H1 (cell line): Measurements from ENCODE around the gene BUD23. TPM values are rescaled to one million over a fixed set of nuclear protein-coding genes. Genes with fewer than 3 reads are reported as not detected.

ENCODE experiments used
- CTCF ChIA-PET: fragments of 300-600 bp; sonication (Branson Sonifier 250); formaldehyde crosslinking; loops from one replicate; lab custom pipeline; 2021; ENCODE audit not compliant: partially characterized antibody; lab: Charles Lee
- POLR2A ChIA-PET: fragments of 300-600 bp; sonication (Branson Sonifier 250); formaldehyde crosslinking; loops from one replicate; lab custom pipeline; 2021; ENCODE audit warnings: inconsistent platforms; ENCODE audit not compliant: partially characterized antibody; lab: Charles Lee
- DNase-seq, 2 experiments: peaks; one replicate each; pipeline versions ENCODE4 v3.0.0 to v3.0.0-alpha.2; 2010 to 2022; ENCODE audit warnings: low spot score in 2 of 2, low read depth in 1 of 2, mixed read lengths in 1 of 2
- FAIRE-seq: peaks from 2 replicates; lab custom pipeline; 2011; peaks lifted over from hg19 to GRCh38; lab: Jason Lieb, UNC
- H2AFZ ChIP-seq: 2 replicates; pipeline ENCODE4 v1.8.1; 2012; ENCODE audit warnings: low read length, inconsistent platforms
- H2AK5ac ChIP-seq: 2 replicates; pipeline ENCODE4 v1.6.1; 2013; ENCODE audit warnings: low read depth, low read length
- H2BK120ac ChIP-seq: replicated peaks from 2 replicates; pipeline ENCODE3; 2013; ENCODE audit warnings: low read depth, low read length, inconsistent platforms
- H2BK12ac ChIP-seq: 2 replicates; pipeline ENCODE4 v1.6.1; 2013; ENCODE audit warnings: low read depth, low read length
- H2BK15ac ChIP-seq: 2 replicates; pipeline ENCODE4 v1.6.1; 2013; ENCODE audit warnings: low read length
- H2BK20ac ChIP-seq: 2 replicates; pipeline ENCODE4 v1.6.1; 2013; ENCODE audit warnings: low read length
- H2BK5ac ChIP-seq: 2 replicates; pipeline ENCODE4 v1.6.1; 2013; ENCODE audit warnings: low read depth, low read length
- H3K14ac ChIP-seq: 2 replicates; pipeline ENCODE4 v1.6.1; 2013; ENCODE audit warnings: inconsistent platforms; ENCODE audit not compliant: insufficient read length
- H3K18ac ChIP-seq: 2 replicates; pipeline ENCODE4 v1.6.1; 2013; ENCODE audit warnings: low read length; ENCODE audit errors: extremely low read depth
- H3K23ac ChIP-seq: 2 replicates; pipeline ENCODE4 v1.6.1; 2013; ENCODE audit warnings: inconsistent platforms; ENCODE audit not compliant: insufficient read length
- H3K23me2 ChIP-seq: 2 replicates; pipeline ENCODE4 v1.6.1; 2013; ENCODE audit warnings: low read depth, low read length
- H3K27ac ChIP-seq: 2 replicates; pipeline ENCODE4 v1.6.1; 2011; ENCODE audit warnings: low read depth, low read length, inconsistent platforms
- H3K27me3 ChIP-seq, 4 experiments: replicated peaks in 1 of 4; 1 replicate in 1 of 4; 2 replicates in 3 of 4; pipeline versions ENCODE4 v1.6.1 to v1.8.1; 2011 to 2013; ENCODE audit warnings: low read length in 3 of 4, mild to moderate bottlenecking in 3 of 4, inconsistent platforms in 2 of 4, mixed read lengths in 2 of 4, moderate library complexity in 1 of 4; ENCODE audit not compliant: control insufficient read depth in 3 of 4, insufficient read depth in 3 of 4; ENCODE audit errors: extremely low read depth in 1 of 4
- H3K36me3 ChIP-seq, 4 experiments: 2 replicates each; pipeline versions ENCODE4 v1.6.1 to v1.8.1; 2011 to 2013; ENCODE audit warnings: mild to moderate bottlenecking in 4 of 4, low read length in 3 of 4, moderate library complexity in 2 of 4, control low read depth in 1 of 4, inconsistent platforms in 1 of 4; ENCODE audit not compliant: insufficient read depth in 4 of 4, control insufficient read depth in 2 of 4
- H3K4ac ChIP-seq: replicated peaks from 2 replicates; pipeline ENCODE3; 2013; ENCODE audit warnings: low read length, low read depth, mixed read lengths, inconsistent platforms; ENCODE audit not compliant: insufficient read length
- H3K4me1 ChIP-seq, 4 experiments: replicated peaks in 1 of 4; 1 replicate in 1 of 4; 2 replicates in 3 of 4; pipeline versions ENCODE4 v1.6.1 to v1.8.1; 2011 to 2013; ENCODE audit warnings: low read length in 3 of 4, inconsistent platforms in 2 of 4, mixed read lengths in 1 of 4; ENCODE audit not compliant: insufficient read depth in 4 of 4, control insufficient read depth in 3 of 4
- H3K4me2 ChIP-seq, 2 experiments: 2 replicates each; pipeline versions ENCODE4 v1.6.1 to v1.8.1; 2011 to 2013; ENCODE audit warnings: low read depth in 2 of 2, low read length in 2 of 2, control low read depth in 1 of 2, inconsistent platforms in 1 of 2, mild to moderate bottlenecking in 1 of 2; ENCODE audit not compliant: insufficient read depth in 1 of 2
- H3K4me3 ChIP-seq, 4 experiments: fragments of 200-600, 300-600 bp in 1 of 4; sonication (generic), shearing (Covaris generic), sonication (Bioruptor Twin) in 1 of 4; 2 replicates each; pipeline versions ENCODE4 v1.5.1 to v1.8.1; 2011 to 2016; ENCODE audit warnings: low read length in 4 of 4, low read depth in 3 of 4, control low read depth in 2 of 4, inconsistent platforms in 2 of 4, mild to moderate bottlenecking in 2 of 4, mixed read lengths in 1 of 4, moderate library complexity in 1 of 4; ENCODE audit not compliant: insufficient read depth in 2 of 4; ENCODE audit errors: extremely low read depth in 1 of 4
- H3K56ac ChIP-seq: replicated peaks from 2 replicates; pipeline ENCODE3; 2013; ENCODE audit warnings: low read depth, mild to moderate bottlenecking, mixed read lengths, low read length, inconsistent platforms; ENCODE audit not compliant: insufficient read length
- H3K79me1 ChIP-seq: 2 replicates; pipeline ENCODE4 v1.6.1; 2013; ENCODE audit warnings: low read depth, low read length, control low read depth
- H3K79me2 ChIP-seq, 2 experiments: 2 replicates each; pipeline versions ENCODE4 v1.6.1 to v1.8.1; 2012 to 2013; ENCODE audit warnings: low read length in 2 of 2, mild to moderate bottlenecking in 2 of 2, inconsistent platforms in 1 of 2; ENCODE audit not compliant: insufficient read depth in 2 of 2, control insufficient read depth in 1 of 2
- H3K9ac ChIP-seq, 4 experiments: replicated peaks in 1 of 4; 1 replicate in 1 of 4; 2 replicates in 3 of 4; pipeline versions ENCODE4 v1.6.1 to v1.8.1; 2011 to 2013; ENCODE audit warnings: low read depth in 3 of 4, low read length in 3 of 4, control low read depth in 2 of 4, mild to moderate bottlenecking in 2 of 4, moderate library complexity in 2 of 4, inconsistent platforms in 1 of 4; ENCODE audit errors: extremely low read depth in 1 of 4
- H3K9me3 ChIP-seq, 2 experiments: 2 replicates each; pipeline versions ENCODE4 v1.6.1 to v1.8.1; 2012 to 2013; ENCODE audit warnings: mild to moderate bottlenecking in 2 of 2, moderate library complexity in 2 of 2, control low read depth in 1 of 2, inconsistent platforms in 1 of 2, low read depth in 1 of 2, low read length in 1 of 2, mixed read lengths in 1 of 2; ENCODE audit not compliant: insufficient read depth in 2 of 2
- H4K20me1 ChIP-seq, 2 experiments: replicated peaks in 1 of 2; 2 replicates each; pipeline versions ENCODE3 to v1.8.1; 2011 to 2013; ENCODE audit warnings: inconsistent platforms in 2 of 2, low read length in 2 of 2, mild to moderate bottlenecking in 1 of 2; ENCODE audit not compliant: insufficient read depth in 2 of 2, control insufficient read depth in 1 of 2
- H4K5ac ChIP-seq: 2 replicates; pipeline ENCODE4 v1.6.1; 2013; ENCODE audit warnings: low read length, low read depth, mixed read lengths, inconsistent platforms; ENCODE audit not compliant: insufficient read length
- H4K8ac ChIP-seq: 2 replicates; pipeline ENCODE4 v1.8.0; 2013; ENCODE audit warnings: mild to moderate bottlenecking, moderate library complexity, low read length, inconsistent platforms; ENCODE audit not compliant: insufficient read depth; ENCODE audit errors: extremely low read depth
- H4K91ac ChIP-seq: replicated peaks from 2 replicates; pipeline ENCODE3; 2013; ENCODE audit warnings: low read length, mixed read lengths, inconsistent platforms; ENCODE audit not compliant: insufficient read length
- RNF2 ChIP-seq: fragments of 200-900, 300-1000 bp; sonication (generic); IDR thresholded peaks from 2 replicates; pipeline ENCODE4 v1.7.1; 2016; ENCODE audit warnings: borderline replicate concordance, low read depth, mild to moderate bottlenecking, antibody characterized with exemption, low read length; ENCODE audit not compliant: poor library complexity, severe bottlenecking; ENCODE audit errors: missing control alignments
- TCF12 ChIP-seq: IDR thresholded peaks from 2 replicates; pipeline ENCODE4 v1.6.1; 2011; ENCODE audit warnings: low read depth, mild to moderate bottlenecking, low read length
- WGBS, 2 experiments: shearing (Covaris generic) in 1 of 2; methylation state at CpG; one replicate each; pipeline versions ENCODE4 v1.1.6 to v1.1.7; 2013 to 2015; ENCODE audit warnings: low lambda C conversion rate in 2 of 2, mixed read lengths in 2 of 2, inconsistent platforms in 1 of 2, low coverage in 1 of 2, missing lambda C conversion rate in 1 of 2; ENCODE audit not compliant: insufficient replicate concordance in 2 of 2, insufficient coverage in 1 of 2, insufficient read length in 1 of 2; ENCODE audit errors: extremely low coverage in 1 of 2, missing lambda C conversion rate in 1 of 2; 5-methylcytosine and 5-hydroxymethylcytosine counted together
- polyA plus RNA-seq, 7 experiments: library from polyadenylated mRNA; depleted of rRNA in 3 of 7; stranded (reverse) in 5 of 7; unstranded in 2 of 7; fragments of >200 nt in 5 of 7; fragments of 200-250 nt in 2 of 7; gene quantifications; 1 replicate in 5 of 7; 2 replicates in 1 of 7; 4 replicates in 1 of 7; pipeline versions ENCODE4 v1.2.1 to v1.2.3, GENCODE V29; 2011 to 2013; ENCODE audit warnings: missing spikeins in 2 of 7, mixed read lengths in 2 of 7
- total RNA-seq: library from RNA; stranded (reverse); fragmentation: NEBNext Ultra II Directional; extraction: Animal tissue kit (Norgen Biotek cat#: 25700); gene quantifications from 2 replicates; pipeline ENCODE4 v1.2.1, GENCODE V29; 2021

Gene BUD23
- total and polyA plus RNA-seq, 2 of the 8 experiments (the other 6 are each of a cell fraction or from before 2014, with no cell fraction given): 72.3 to 78.4 TPM

GRCh38 chr7:73722785-73723184, 39.4 kb downstream of the BUD23 start:
- CTCF ChIA-PET: interaction anchor here (0.6 to 4.6 kb wide), 5 partner anchors 8 to 115 kb away, joined by 3 to 45 read pairs (median 4); no protein-coding TSS in a partner anchor

More at GRCh38 chr7:73722785-73723184, 39.4 kb downstream of the BUD23 start:
- Histone ChIP-seq H3K4ac (no peak overlapping the region), H3K27me3 (peaks cover 0 to 18% (median 13%) of the 10 kb centered on the region in 4 experiments; a peak in 5 of 7 replicates), H4K5ac (no peak overlapping the region), H3K23me2 (peaks cover 6% of the 10 kb centered on the region; the same call in 1 of the 2 replicates), H2BK20ac (no peak overlapping the region), H2AFZ (no peak overlapping the region), H3K9me3 (no peaks in the 10 kb centered on the region), H4K8ac (no peak overlapping the region), H2BK120ac (no peak overlapping the region), H3K4me2 (no peak overlapping the region), H4K20me1 (peaks cover 3 to 7% of the 10 kb centered on the region in 2 experiments), H3K23ac (no peak overlapping the region), H3K4me1 (no peaks in the 10 kb centered on the region; a peak in 1 of 7 replicates), H2AK5ac (no peak overlapping the region), H2BK5ac (no peak overlapping the region), H3K9ac (no peak overlapping the region), H3K14ac (no peak overlapping the region), H2BK12ac (no peak overlapping the region), H2BK15ac (no peak overlapping the region), H3K56ac (no peak overlapping the region), H3K4me3 (no peak overlapping the region), H3K18ac (no peak overlapping the region), H3K27ac (no peak overlapping the region), H3K79me1 (0 out of 2 replicates have a peak, but pooled peaks cover 5% of the 10 kb centered on the region), H3K79me2 (no peaks in the 10 kb centered on the region), H3K36me3 (no peaks in the 10 kb centered on the region), H4K91ac (no peak overlapping the region)
- 61% methylated on average over 5 of the region's 6 CpGs; no CpG with 5 or more reads in 1 of the 2 experiments for WGBS, 2 experiments
- no peak for FAIRE-seq
- POLR2A ChIA-PET: no interaction called here
- TF ChIP-seq RNF2: no peak
- no peak for TF ChIP-seq TCF12
- no peak for DNase-seq
